ENCODE data around the gene MYOZ2. TPM values are rescaled to one million over a fixed set of nuclear protein-coding genes. Genes with fewer than 3 reads are reported as not detected.
"Not testable (repeated sequence)": the region's sequence is repeated elsewhere in the genome, so short reads cannot be mapped to it uniquely, and the experiment has no call there.

MYOZ2 gene
- total RNA-seq, 4 donors from 2014 or later, result not detected

GRCh38 chr4:119138046-119138445 is 2.4 kb downstream of the MYOZ2 start:
- Histone ChIP-seq H3K27me3 (no peaks in the 10 kb centered on the region), H3K4me1 (peaks cover 0 to 7% of the 10 kb centered on the region in 2 donors), H3K9me3 (no peaks in the 10 kb centered on the region), H3K36me3 (no peaks in the 10 kb centered on the region), H3K4me3 (replicated peaks in 1 of 3) (no peak overlapping the region), H3K27ac (no peak overlapping the region)
- intact Hi-C loops (cut with DNase I), result no loop called here
- no peak for DNase-seq
- TF ChIP-seq, protein P1, sequence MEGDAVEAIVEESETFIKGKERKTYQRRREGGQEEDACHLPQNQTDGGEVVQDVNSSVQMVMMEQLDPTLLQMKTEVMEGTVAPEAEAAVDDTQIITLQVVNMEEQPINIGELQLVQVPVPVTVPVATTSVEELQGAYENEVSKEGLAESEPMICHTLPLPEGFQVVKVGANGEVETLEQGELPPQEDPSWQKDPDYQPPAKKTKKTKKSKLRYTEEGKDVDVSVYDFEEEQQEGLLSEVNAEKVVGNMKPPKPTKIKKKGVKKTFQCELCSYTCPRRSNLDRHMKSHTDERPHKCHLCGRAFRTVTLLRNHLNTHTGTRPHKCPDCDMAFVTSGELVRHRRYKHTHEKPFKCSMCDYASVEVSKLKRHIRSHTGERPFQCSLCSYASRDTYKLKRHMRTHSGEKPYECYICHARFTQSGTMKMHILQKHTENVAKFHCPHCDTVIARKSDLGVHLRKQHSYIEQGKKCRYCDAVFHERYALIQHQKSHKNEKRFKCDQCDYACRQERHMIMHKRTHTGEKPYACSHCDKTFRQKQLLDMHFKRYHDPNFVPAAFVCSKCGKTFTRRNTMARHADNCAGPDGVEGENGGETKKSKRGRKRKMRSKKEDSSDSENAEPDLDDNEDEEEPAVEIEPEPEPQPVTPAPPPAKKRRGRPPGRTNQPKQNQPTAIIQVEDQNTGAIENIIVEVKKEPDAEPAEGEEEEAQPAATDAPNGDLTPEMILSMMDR (IDR thresholded peaks at IDR 0.05), result no peak
- no peak for TF ChIP-seq POLR2A (IDR thresholded peaks at IDR 0.05)
- WGBS, 2 donors, result 55 to 63% methylated on average over 2 of the region's 2 CpGs

GRCh38 chr4:119139311-119139710 is 3.7 kb downstream of the MYOZ2 start:
- intact Hi-C loops (cut with DNase I), result no loop called here
- Histone ChIP-seq H3K27ac (no peak overlapping the region), H3K27me3 (no peaks in the 10 kb centered on the region), H3K4me3 (replicated peaks in 1 of 3) (no peak overlapping the region), H3K36me3 (no peaks in the 10 kb centered on the region), H3K9me3 (no peaks in the 10 kb centered on the region), H3K4me1 (peaks cover 0 to 7% of the 10 kb centered on the region in 2 donors)
- DNase-seq, result no peak
- TF ChIP-seq, protein P1 (IDR thresholded peaks at IDR 0.05), result no peak
- no peak for TF ChIP-seq POLR2A (IDR thresholded peaks at IDR 0.05)

GRCh38 chr4:119139822-119140252 is 4.2 kb downstream of the MYOZ2 start:
- no peak overlapping the region for H3K27ac ChIP-seq
- intact Hi-C loops (cut with DNase I), result no loop called here
- no peak for TF ChIP-seq POLR2A (IDR thresholded peaks at IDR 0.05)
- TF ChIP-seq, protein P1 (IDR thresholded peaks at IDR 0.05), result no peak
- H3K4me1 ChIP-seq, result peaks cover 0 to 7% of the 10 kb centered on the region in 2 donors
- WGBS, 2 donors, result 34 to 45% methylated on average over 2 of the region's 2 CpGs
- no peak for DNase-seq
- no peak overlapping the region for H3K4me3 ChIP-seq (replicated peaks in 1 of 3)
- no peaks in the 10 kb centered on the region for H3K36me3 ChIP-seq
- H3K27me3 ChIP-seq, result no peaks in the 10 kb centered on the region
- H3K9me3 ChIP-seq, result no peaks in the 10 kb centered on the region

- H3K4me1 ChIP-seq; H3K27ac ChIP-seq; H3K4me3 ChIP-seq (replicated peaks in 1 of 3); H3K27me3 ChIP-seq; intact Hi-C loops (cut with DNase I); H3K9me3 ChIP-seq; H3K36me3 ChIP-seq; DNase-seq: not testable (repeated sequence)
- 88% methylated on average over 4 of the region's 4 CpGs for WGBS, 2 donors
These were observed 5.7 kb downstream of the MYOZ2 start for GRCh38 chr4:119141283-119141682.

GRCh38 chr4:119142833-119143232 is 7.2 kb downstream of the MYOZ2 start:
- DNase-seq, result no peak
- TF ChIP-seq POLR2A (IDR thresholded peaks at IDR 0.05), result no peak
- TF ChIP-seq, protein P1 (IDR thresholded peaks at IDR 0.05), result no peak

DNA sequence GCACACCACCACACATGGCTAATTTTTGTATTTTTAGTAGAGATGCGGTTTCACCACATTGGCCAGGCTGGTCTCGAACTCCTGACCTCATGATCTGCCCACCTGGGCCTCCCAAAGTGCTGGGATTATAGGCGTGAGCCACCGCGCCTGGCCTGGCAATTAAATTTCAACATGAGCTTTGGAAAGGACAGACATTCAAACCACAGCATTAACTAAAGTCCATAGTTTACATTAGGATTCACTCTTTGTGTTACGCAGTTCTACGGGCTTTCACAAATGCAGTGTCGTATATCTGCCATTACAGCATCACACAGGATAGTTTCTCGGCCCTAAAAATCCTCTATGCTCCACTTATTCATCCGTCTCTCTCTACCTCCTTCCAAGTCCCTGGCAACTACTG is 7.7 kb downstream of the MYOZ2 start:
- DNase-seq; intact Hi-C loops (cut with DNase I); H3K27ac ChIP-seq; H3K27me3 ChIP-seq; H3K4me3 ChIP-seq (replicated peaks in 1 of 3); H3K36me3 ChIP-seq; H3K4me1 ChIP-seq; H3K9me3 ChIP-seq: not testable (repeated sequence)
- 96 to 97% methylated on average over 10 of the region's 10 CpGs for WGBS, 2 donors

More at GRCh38 chr4:119142833-119143232, 7.2 kb downstream of the MYOZ2 start:
- Histone ChIP-seq H3K27me3 (no peaks in the 10 kb centered on the region), H3K27ac (no peak overlapping the region), H3K4me1 (peaks cover 0 to 7% of the 10 kb centered on the region in 2 donors), H3K4me3 (replicated peaks in 1 of 3) (no peak overlapping the region), H3K9me3 (no peaks in the 10 kb centered on the region), H3K36me3 (no peaks in the 10 kb centered on the region)
- intact Hi-C loops (cut with DNase I), result no loop called here
